ENCODE measurements around the gene KCNA3.

The KCNA3 gene

DNA sequence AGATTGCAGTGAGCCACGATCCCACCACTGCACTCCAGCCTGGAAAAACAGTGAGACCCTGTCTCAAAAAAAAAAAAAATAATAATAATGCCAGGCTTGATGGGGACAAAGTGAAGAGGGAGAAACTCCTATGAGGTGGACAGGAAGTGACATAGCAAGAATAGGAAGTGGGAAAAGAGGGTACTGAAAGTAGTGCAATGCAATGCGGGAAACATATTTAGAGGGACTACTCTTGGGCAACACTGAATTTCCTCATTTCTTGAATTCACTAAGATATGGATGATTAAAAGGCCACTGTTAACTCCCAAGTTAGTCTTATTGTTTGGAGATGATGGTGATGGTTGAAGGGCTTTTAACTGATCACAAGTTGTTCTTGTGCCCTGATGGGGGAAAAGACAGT is 47.0 kb downstream of the KCNA3 start:
- TF ChIP-seq, protein P1, sequence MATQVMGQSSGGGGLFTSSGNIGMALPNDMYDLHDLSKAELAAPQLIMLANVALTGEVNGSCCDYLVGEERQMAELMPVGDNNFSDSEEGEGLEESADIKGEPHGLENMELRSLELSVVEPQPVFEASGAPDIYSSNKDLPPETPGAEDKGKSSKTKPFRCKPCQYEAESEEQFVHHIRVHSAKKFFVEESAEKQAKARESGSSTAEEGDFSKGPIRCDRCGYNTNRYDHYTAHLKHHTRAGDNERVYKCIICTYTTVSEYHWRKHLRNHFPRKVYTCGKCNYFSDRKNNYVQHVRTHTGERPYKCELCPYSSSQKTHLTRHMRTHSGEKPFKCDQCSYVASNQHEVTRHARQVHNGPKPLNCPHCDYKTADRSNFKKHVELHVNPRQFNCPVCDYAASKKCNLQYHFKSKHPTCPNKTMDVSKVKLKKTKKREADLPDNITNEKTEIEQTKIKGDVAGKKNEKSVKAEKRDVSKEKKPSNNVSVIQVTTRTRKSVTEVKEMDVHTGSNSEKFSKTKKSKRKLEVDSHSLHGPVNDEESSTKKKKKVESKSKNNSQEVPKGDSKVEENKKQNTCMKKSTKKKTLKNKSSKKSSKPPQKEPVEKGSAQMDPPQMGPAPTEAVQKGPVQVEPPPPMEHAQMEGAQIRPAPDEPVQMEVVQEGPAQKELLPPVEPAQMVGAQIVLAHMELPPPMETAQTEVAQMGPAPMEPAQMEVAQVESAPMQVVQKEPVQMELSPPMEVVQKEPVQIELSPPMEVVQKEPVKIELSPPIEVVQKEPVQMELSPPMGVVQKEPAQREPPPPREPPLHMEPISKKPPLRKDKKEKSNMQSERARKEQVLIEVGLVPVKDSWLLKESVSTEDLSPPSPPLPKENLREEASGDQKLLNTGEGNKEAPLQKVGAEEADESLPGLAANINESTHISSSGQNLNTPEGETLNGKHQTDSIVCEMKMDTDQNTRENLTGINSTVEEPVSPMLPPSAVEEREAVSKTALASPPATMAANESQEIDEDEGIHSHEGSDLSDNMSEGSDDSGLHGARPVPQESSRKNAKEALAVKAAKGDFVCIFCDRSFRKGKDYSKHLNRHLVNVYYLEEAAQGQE (IDR thresholded peaks at IDR 0.05; ENCODE audit: insufficient read depth in 1 of 2, low read depth in 2 of 2, low read length in 2 of 2), result no peak
- TF ChIP-seq FOXP2 (optimal IDR thresholded peaks at IDR 0.05; ENCODE audit: borderline replicate concordance, extremely low read depth, extremely low read length, insufficient read depth) (no peak), POLR2AphosphoS5 (IDR thresholded peaks at IDR 0.05; ENCODE audit: low read depth, low read length) (no peak), SIN3A (IDR thresholded peaks at IDR 0.05; ENCODE audit: borderline replicate concordance, insufficient read depth, low read length) (no peak), TAF1 (IDR thresholded peaks at IDR 0.05; ENCODE audit: borderline replicate concordance, insufficient read depth, low read length) (no peak)

DNA sequence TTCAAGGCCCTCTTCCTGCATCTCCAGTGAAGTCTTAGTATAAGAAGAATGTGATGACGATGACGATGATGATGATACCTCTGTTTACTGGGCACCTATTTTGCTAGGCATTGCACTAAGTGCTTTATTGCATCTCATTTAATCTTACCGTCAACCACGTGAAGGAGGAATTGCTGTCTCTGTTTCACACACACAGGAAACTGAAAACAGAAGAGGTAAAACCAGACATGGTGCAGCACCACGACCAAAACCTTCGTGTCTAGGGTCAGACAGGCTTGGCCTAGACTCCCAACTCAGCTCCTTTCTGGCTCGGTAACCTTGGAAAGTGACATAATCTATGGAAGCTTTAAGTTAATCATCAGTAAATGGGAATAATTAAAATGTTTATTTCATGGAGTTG is 47.9 kb downstream of the KCNA3 start:
- no peak for TF ChIP-seq TAF1 (IDR thresholded peaks at IDR 0.05; ENCODE audit: borderline replicate concordance, insufficient read depth, low read length)
- TF ChIP-seq, protein P1 (IDR thresholded peaks at IDR 0.05; ENCODE audit: insufficient read depth in 1 of 2, low read depth in 2 of 2, low read length in 2 of 2), result no peak
- no peak for TF ChIP-seq FOXP2 (optimal IDR thresholded peaks at IDR 0.05; ENCODE audit: borderline replicate concordance, extremely low read depth, extremely low read length, insufficient read depth)
- TF ChIP-seq POLR2AphosphoS5 (IDR thresholded peaks at IDR 0.05; ENCODE audit: low read depth, low read length), result no peak
- no peak for TF ChIP-seq SIN3A (IDR thresholded peaks at IDR 0.05; ENCODE audit: borderline replicate concordance, insufficient read depth, low read length)

All from PFSK-1 (cell line).